ENCODE results near the gene MACROD2. TPM values are rescaled to one million over a fixed set of nuclear protein-coding genes. Genes with fewer than 3 reads are reported as not detected.

MACROD2 gene
- total RNA-seq, 4 donors from 2014 or later, result 1.8 to 4.8 (median 2.9) TPM

DNA sequence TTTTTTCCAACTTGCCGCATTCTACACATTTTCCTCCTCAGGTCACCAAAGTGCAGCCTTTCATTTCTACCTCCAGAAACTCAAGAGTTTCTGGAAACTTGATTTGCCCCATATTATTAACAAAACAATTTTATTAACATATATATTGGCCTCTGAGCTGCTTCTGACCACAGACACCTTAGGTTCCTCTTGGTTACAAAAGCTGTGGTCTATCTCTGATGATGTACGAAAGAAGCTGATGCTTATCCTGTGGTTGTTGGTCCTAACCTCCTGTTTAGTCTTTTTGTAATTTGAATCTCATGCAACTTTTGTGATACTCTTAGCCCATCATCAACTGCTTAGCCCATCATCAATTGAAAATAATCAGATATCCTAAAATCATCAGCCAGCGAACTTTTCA lies 1842.2 kb downstream of the MACROD2 start:
- Histone ChIP-seq H3K27ac (no peak overlapping the region), H3K4me1 (no peaks in the 10 kb centered on the region), H3K9me3 (no peaks in the 10 kb centered on the region), H3K27me3 (no peaks in the 10 kb centered on the region), H3K36me3 (no peaks in the 10 kb centered on the region), H3K4me3 (no peak overlapping the region)
- TF ChIP-seq POLR2A (IDR thresholded peaks at IDR 0.05), result no peak
- 81 to 83% methylated on average over 3 of the region's 3 CpGs for WGBS, 2 donors
- no peak for DNase-seq
- intact Hi-C loops (cut with DNase I), result no loop called here

DNA sequence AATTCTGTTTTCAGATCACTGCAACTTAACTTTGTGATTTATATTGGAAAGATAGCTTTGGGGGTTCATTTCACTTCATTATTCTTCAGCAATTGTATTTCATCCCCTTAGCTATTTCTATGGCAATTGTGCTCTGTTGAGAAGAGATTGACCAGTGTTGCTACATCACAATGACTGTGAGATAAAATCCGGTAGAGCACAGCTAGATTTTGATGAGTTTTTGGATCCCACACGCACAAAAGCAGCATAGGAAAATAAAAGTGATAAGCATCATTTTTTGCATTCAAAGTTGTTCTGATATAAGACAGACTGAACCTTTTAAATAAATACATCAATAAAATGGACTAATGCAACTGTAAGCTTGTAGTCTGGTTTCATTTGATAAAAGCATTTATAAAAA lies 1843.2 kb downstream of the MACROD2 start:
- Histone ChIP-seq H3K27me3 (no peaks in the 10 kb centered on the region), H3K36me3 (no peaks in the 10 kb centered on the region), H3K9me3 (no peaks in the 10 kb centered on the region), H3K27ac (no peak overlapping the region), H3K4me3 (no peak overlapping the region), H3K4me1 (no peaks in the 10 kb centered on the region)
- intact Hi-C loops (cut with DNase I), result no loop called here
- WGBS, 2 donors, result 73 to 93% methylated on average over 2 of the region's 2 CpGs
- no peak for TF ChIP-seq POLR2A (IDR thresholded peaks at IDR 0.05)
- TF ChIP-seq, protein P1, sequence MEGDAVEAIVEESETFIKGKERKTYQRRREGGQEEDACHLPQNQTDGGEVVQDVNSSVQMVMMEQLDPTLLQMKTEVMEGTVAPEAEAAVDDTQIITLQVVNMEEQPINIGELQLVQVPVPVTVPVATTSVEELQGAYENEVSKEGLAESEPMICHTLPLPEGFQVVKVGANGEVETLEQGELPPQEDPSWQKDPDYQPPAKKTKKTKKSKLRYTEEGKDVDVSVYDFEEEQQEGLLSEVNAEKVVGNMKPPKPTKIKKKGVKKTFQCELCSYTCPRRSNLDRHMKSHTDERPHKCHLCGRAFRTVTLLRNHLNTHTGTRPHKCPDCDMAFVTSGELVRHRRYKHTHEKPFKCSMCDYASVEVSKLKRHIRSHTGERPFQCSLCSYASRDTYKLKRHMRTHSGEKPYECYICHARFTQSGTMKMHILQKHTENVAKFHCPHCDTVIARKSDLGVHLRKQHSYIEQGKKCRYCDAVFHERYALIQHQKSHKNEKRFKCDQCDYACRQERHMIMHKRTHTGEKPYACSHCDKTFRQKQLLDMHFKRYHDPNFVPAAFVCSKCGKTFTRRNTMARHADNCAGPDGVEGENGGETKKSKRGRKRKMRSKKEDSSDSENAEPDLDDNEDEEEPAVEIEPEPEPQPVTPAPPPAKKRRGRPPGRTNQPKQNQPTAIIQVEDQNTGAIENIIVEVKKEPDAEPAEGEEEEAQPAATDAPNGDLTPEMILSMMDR (IDR thresholded peaks at IDR 0.05), result no peak
- DNase-seq, result no peak

- WGBS, 2 donors, result 47 to 54% methylated on average over 4 of the region's 4 CpGs
- no peak for TF ChIP-seq POLR2A (IDR thresholded peaks at IDR 0.05)
- TF ChIP-seq, protein P1 (IDR thresholded peaks at IDR 0.05), result no peak
- no peaks in the 10 kb centered on the region for H3K4me1 ChIP-seq
- no peaks in the 10 kb centered on the region for H3K9me3 ChIP-seq
- DNase-seq, result no peak
- no peak overlapping the region for H3K27ac ChIP-seq
- H3K27me3 ChIP-seq, result no peaks in the 10 kb centered on the region
- intact Hi-C loops (cut with DNase I), result no loop called here
- H3K36me3 ChIP-seq, result no peaks in the 10 kb centered on the region
- H3K4me3 ChIP-seq, result no peak overlapping the region
Observed at GRCh38 chr20:15840636-15841301, 1845.5 kb downstream of the MACROD2 start.

GRCh38 chr20:15842872-15843271 lies 1847.6 kb downstream of the MACROD2 start:
- intact Hi-C loops (cut with DNase I), result no loop called here
- H3K27me3 ChIP-seq, result no peaks in the 10 kb centered on the region
- no peaks in the 10 kb centered on the region for H3K36me3 ChIP-seq
- DNase-seq, result no peak
- H3K27ac ChIP-seq, result no peak overlapping the region
- no peaks in the 10 kb centered on the region for H3K4me1 ChIP-seq
- H3K9me3 ChIP-seq, result no peaks in the 10 kb centered on the region
- no peak overlapping the region for H3K4me3 ChIP-seq
- TF ChIP-seq, protein P1 (IDR thresholded peaks at IDR 0.05), result no peak
- WGBS, 2 donors, result 46 to 47% methylated on average over 1 of the region's 1 CpG

GRCh38 chr20:15843777-15844176 lies 1848.5 kb downstream of the MACROD2 start:
- no peak overlapping the region for H3K4me3 ChIP-seq
- no peak overlapping the region for H3K27ac ChIP-seq
- H3K36me3 ChIP-seq, result no peaks in the 10 kb centered on the region
- WGBS, 2 donors, result 65 to 68% methylated on average over 1 of the region's 1 CpG
- no peak for DNase-seq
- no peaks in the 10 kb centered on the region for H3K4me1 ChIP-seq
- intact Hi-C loops (cut with DNase I), result no loop called here
- TF ChIP-seq, protein P1 (IDR thresholded peaks at IDR 0.05), result no peak
- no peaks in the 10 kb centered on the region for H3K9me3 ChIP-seq
- no peaks in the 10 kb centered on the region for H3K27me3 ChIP-seq
